H9 (cell line): ENCODE data around the gene OTOF. TPM values are rescaled to one million over a fixed set of nuclear protein-coding genes. Genes with fewer than 3 reads are reported as not detected.

Source experiments
- DNase-seq: peaks from one replicate; pipeline ENCODE4 v3.0.0-alpha.2; 2017
- H2AFZ ChIP-seq: one replicate; pipeline ENCODE4 v1.6.1; 2013; ENCODE audit warnings: mild to moderate bottlenecking, low read length, control low read depth, moderate library complexity
- H2AK5ac ChIP-seq: 2 replicates; pipeline ENCODE4 v1.6.1; 2013; ENCODE audit warnings: low read length, control low read depth, mixed read lengths; ENCODE audit not compliant: insufficient read length
- H2BK120ac ChIP-seq: one replicate; pipeline ENCODE4 v1.6.1; 2013; ENCODE audit warnings: low read depth, mild to moderate bottlenecking, low read length, control low read depth, inconsistent platforms; ENCODE audit not compliant: poor library complexity, severe bottlenecking
- H2BK12ac ChIP-seq: 2 replicates; pipeline ENCODE4 v1.6.1; 2013; ENCODE audit warnings: low read length, control low read depth, mixed read lengths, low read depth; ENCODE audit not compliant: insufficient read length
- H2BK15ac ChIP-seq: 2 replicates; pipeline ENCODE4 v1.6.1; 2013; ENCODE audit warnings: low read depth, low read length, control low read depth
- H2BK20ac ChIP-seq: one replicate; pipeline ENCODE4 v1.6.1; 2013; ENCODE audit warnings: low read depth, mild to moderate bottlenecking, low read length, control low read depth, inconsistent platforms; ENCODE audit not compliant: poor library complexity, severe bottlenecking
- H2BK5ac ChIP-seq: 2 replicates; pipeline ENCODE4 v1.6.1; 2013; ENCODE audit warnings: low read length, control low read depth, mixed read lengths; ENCODE audit not compliant: insufficient read length
- H3K14ac ChIP-seq: 2 replicates; pipeline ENCODE4 v1.6.1; 2013; ENCODE audit warnings: low read length, control low read depth; ENCODE audit not compliant: insufficient read depth
- H3K18ac ChIP-seq: 2 replicates; pipeline ENCODE4 v1.6.1; 2013; ENCODE audit warnings: low read depth, mild to moderate bottlenecking, mixed read lengths, low read length, control low read depth; ENCODE audit not compliant: insufficient read length
- H3K23ac ChIP-seq: 2 replicates; pipeline ENCODE4 v1.6.1; 2013; ENCODE audit warnings: low read length, control low read depth, mixed read lengths, low read depth; ENCODE audit not compliant: insufficient read length
- H3K23me2 ChIP-seq: 2 replicates; pipeline ENCODE4 v1.6.1; 2013; ENCODE audit warnings: low read depth, mild to moderate bottlenecking, mixed read lengths, low read length, control low read depth; ENCODE audit not compliant: insufficient read length, poor library complexity, severe bottlenecking
- H3K27ac ChIP-seq: 2 replicates; pipeline ENCODE4 v1.5.1; 2013; ENCODE audit warnings: low read length, control low read depth, mixed read lengths, low read depth; ENCODE audit not compliant: insufficient read length
- H3K27me3 ChIP-seq: 2 replicates; pipeline ENCODE4 v1.6.1; 2013; ENCODE audit warnings: low read length, control low read depth, inconsistent platforms; ENCODE audit not compliant: insufficient read depth
- H3K4ac ChIP-seq: 2 replicates; pipeline ENCODE4 v1.6.1; 2013; ENCODE audit warnings: low read depth, mild to moderate bottlenecking, control low read depth, inconsistent platforms, low read length, moderate library complexity
- H3K4me1 ChIP-seq: 2 replicates; pipeline ENCODE4 v1.6.1; 2013; ENCODE audit warnings: low read length, control low read depth, inconsistent platforms; ENCODE audit not compliant: insufficient read depth
- H3K4me2 ChIP-seq: 2 replicates; pipeline ENCODE4 v1.6.1; 2013; ENCODE audit warnings: low read length, control low read depth, mixed read lengths; ENCODE audit not compliant: insufficient read length, insufficient read depth
- H3K56ac ChIP-seq: 2 replicates; pipeline ENCODE4 v1.6.1; 2013; ENCODE audit warnings: low read depth, mild to moderate bottlenecking, mixed read lengths, low read length, control low read depth; ENCODE audit not compliant: insufficient read length
- H3K79me1 ChIP-seq: 2 replicates; pipeline ENCODE4 v1.6.1; 2013; ENCODE audit warnings: low read depth, mild to moderate bottlenecking, moderate library complexity, low read length, control low read depth, inconsistent platforms; ENCODE audit not compliant: insufficient read depth, poor library complexity, severe bottlenecking
- H3K79me2 ChIP-seq: 2 replicates; pipeline ENCODE4 v1.6.1; 2013; ENCODE audit warnings: low read length, control low read depth, inconsistent platforms; ENCODE audit not compliant: insufficient read depth
- H3K9ac ChIP-seq: 2 replicates; pipeline ENCODE4 v1.6.1; 2013; ENCODE audit warnings: low read length, control low read depth, mixed read lengths; ENCODE audit not compliant: insufficient read length; ENCODE audit errors: extremely low read depth
- H3K9me3 ChIP-seq: one replicate; pipeline ENCODE4 v1.6.1; 2013; ENCODE audit warnings: low read depth, low read length, inconsistent platforms; ENCODE audit not compliant: control insufficient read depth
- H3T11ph ChIP-seq: one replicate; pipeline ENCODE4 v1.6.1; 2013; ENCODE audit warnings: mild to moderate bottlenecking, low read length, control low read depth, inconsistent platforms
- H4K20me1 ChIP-seq: one replicate; pipeline ENCODE4 v1.6.1; 2013; ENCODE audit not compliant: control insufficient read depth, insufficient read length, insufficient read depth
- H4K5ac ChIP-seq: 2 replicates; pipeline ENCODE4 v1.6.1; 2013; ENCODE audit warnings: low read depth, mild to moderate bottlenecking, mixed read lengths, low read length, control low read depth; ENCODE audit not compliant: insufficient read length
- H4K8ac ChIP-seq: replicated peaks from 2 replicates; pipeline ENCODE4 v1.6.1; 2013; ENCODE audit warnings: low read length, control low read depth, mixed read lengths, low read depth; ENCODE audit not compliant: insufficient read length
- H4K91ac ChIP-seq: 2 replicates; pipeline ENCODE4 v1.6.1; 2013; ENCODE audit warnings: low read depth, mild to moderate bottlenecking, moderate library complexity, mixed read lengths, low read length, control low read depth; ENCODE audit not compliant: insufficient read length
- H3K27ac Mint-ChIP-seq, 3 experiments: 2 replicates in 2 of 3; 3 replicates in 1 of 3; pipeline ENCODE4 v1.8.0; 2020 to 2021; ENCODE audit warnings: mixed read lengths in 3 of 3, mild to moderate bottlenecking in 1 of 3, moderate library complexity in 1 of 3
- H3K27me3 Mint-ChIP-seq: 2 replicates; pipeline ENCODE4 v1.8.0; 2021; ENCODE audit warnings: low read depth, mild to moderate bottlenecking, moderate library complexity, mixed read lengths
- H3K36me3 Mint-ChIP-seq, 3 experiments: 2 replicates in 2 of 3; 3 replicates in 1 of 3; pipeline ENCODE4 v1.8.0; 2020 to 2021; ENCODE audit warnings: low read depth in 3 of 3, mixed read lengths in 3 of 3; ENCODE audit not compliant: insufficient read depth in 1 of 3
- H3K4me1 Mint-ChIP-seq, 2 experiments: 2 replicates each; pipeline ENCODE4 v1.8.0; 2020; ENCODE audit warnings: mixed read lengths in 2 of 2
- H3K4me3 Mint-ChIP-seq, 2 experiments: 2 replicates in 1 of 2; 3 replicates in 1 of 2; pipeline ENCODE4 v1.8.0; 2020 to 2021; ENCODE audit warnings: mild to moderate bottlenecking in 2 of 2, mixed read lengths in 2 of 2, moderate library complexity in 1 of 2
- H3K9me3 Mint-ChIP-seq, 2 experiments: 2 replicates in 1 of 2; 3 replicates in 1 of 2; pipeline ENCODE4 v1.8.0; 2020; ENCODE audit warnings: mild to moderate bottlenecking in 2 of 2, mixed read lengths in 2 of 2, moderate library complexity in 1 of 2
- CTCF ChIP-seq: fragments of 200-600 bp; sonication (generic); conservative IDR thresholded peaks from 3 replicates; pipeline ENCODE4 v1.8.0; 2021; ENCODE audit warnings: antibody characterized with exemption, mild to moderate bottlenecking
- WGBS: extraction: QIAGEN DNeasy Blood & Tissue Kit; methylation state at CpG from one replicate; pipeline ENCODE4 v1.1.7; 2013; ENCODE audit warnings: missing lambda C conversion rate, low lambda C conversion rate, mixed read lengths; ENCODE audit not compliant: insufficient read length; ENCODE audit errors: extremely low coverage; 5-methylcytosine and 5-hydroxymethylcytosine counted together
- total RNA-seq: library from RNA; stranded (reverse); gene quantifications from 2 replicates; pipeline ENCODE4 v1.2.1, GENCODE V29; 2021

Gene OTOF
- total RNA-seq, 1 experiment from 2014 or later: 0.35 TPM

- Histone ChIP-seq H3K23ac (no peak overlapping the region), H3K4me1 (peaks cover 3% of the 10 kb centered on the region), H3K9me3 (no peaks in the 10 kb centered on the region), H2AK5ac (no peak overlapping the region), H3K79me2 (no peaks in the 10 kb centered on the region), H3T11ph (no peak overlapping the region), H2AFZ (no peak overlapping the region), H2BK15ac (no peak overlapping the region), H3K56ac (no peak overlapping the region), H4K8ac (no peak overlapping the region), H2BK12ac (no peak overlapping the region), H2BK20ac (no peak overlapping the region), H3K27ac (no peak overlapping the region), H2BK120ac (no peak overlapping the region), H3K14ac (no peak overlapping the region), H3K4ac (no peak overlapping the region), H2BK5ac (no peak overlapping the region), H3K4me2 (no peak overlapping the region), H3K23me2 (no peaks in the 10 kb centered on the region), H4K91ac (no peak overlapping the region), H3K79me1 (no peaks in the 10 kb centered on the region), H3K9ac (no peak overlapping the region), H3K18ac (no peak overlapping the region), H4K20me1 (no peaks in the 10 kb centered on the region), H3K27me3 (no peaks in the 10 kb centered on the region), H4K5ac (no peak overlapping the region)
- Mint-ChIP-seq H3K36me3 (no peaks in the 10 kb centered on the region), H3K9me3 (no peaks in the 10 kb centered on the region), H3K27me3 (peaks cover 3% of the 10 kb centered on the region), H3K4me1 (peaks cover 10 to 13% of the 10 kb centered on the region in 2 experiments), H3K27ac (no peak overlapping the region), H3K4me3 (no peak overlapping the region)
- no CpG with 5 or more reads among the region's 9 CpGs for WGBS
- no peak for DNase-seq
- TF ChIP-seq CTCF: no peak
These were observed 54.2 kb downstream of the OTOF start for GRCh38 chr2:26423750-26424149.
